ENCODE measurements around the gene PRICKLE2. TPM values are rescaled to one million over a fixed set of nuclear protein-coding genes. Genes with fewer than 3 reads are reported as not detected.

PRICKLE2 gene
- polyA plus RNA-seq, 1 experiment: 14.2 TPM

DNA sequence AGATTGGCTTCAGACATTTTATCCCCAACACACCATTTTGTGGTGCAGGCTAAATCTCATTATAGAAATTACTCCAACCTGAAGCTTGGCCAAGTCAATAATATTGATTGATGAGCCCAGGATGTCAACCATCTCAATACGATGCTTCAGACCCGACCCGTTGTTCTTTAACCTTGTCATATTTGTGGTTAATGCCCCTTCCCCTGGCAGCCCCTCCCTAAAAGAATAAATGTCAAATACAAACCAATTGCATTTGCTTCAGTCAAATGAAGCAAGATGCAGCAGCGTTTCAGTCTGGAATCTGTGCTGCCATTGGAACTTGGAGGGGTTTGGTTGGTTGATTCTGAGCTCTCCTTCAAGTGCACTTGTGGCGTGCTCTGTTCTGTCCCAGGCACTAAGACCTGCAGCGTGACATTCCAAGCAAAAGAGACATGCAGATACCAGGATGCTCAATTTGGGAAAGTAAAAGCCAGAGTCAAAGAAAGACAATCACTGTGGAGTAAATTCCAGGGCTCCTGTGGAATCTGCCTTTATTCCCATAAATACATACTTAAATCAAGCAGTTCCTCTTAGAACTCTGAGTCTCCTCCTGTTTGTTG lies 178.2 kb downstream of the PRICKLE2 start:
- ChIA-PET CTCF (no interaction called here), POLR2A (no interaction called here)
- Histone ChIP-seq H3K9me3 (ENCODE audit: control insufficient read depth, insufficient read depth, low read length) (no peaks in the 10 kb centered on the region), H3K27ac (ENCODE audit: low read depth, low read length) (no peak overlapping the region), H3K27me3 (ENCODE audit: control insufficient read depth, insufficient read depth, low read length) (no peaks in the 10 kb centered on the region), H3K4me3 (ENCODE audit: low read depth, low read length) (no peak overlapping the region)
- TF ChIP-seq, protein P1, sequence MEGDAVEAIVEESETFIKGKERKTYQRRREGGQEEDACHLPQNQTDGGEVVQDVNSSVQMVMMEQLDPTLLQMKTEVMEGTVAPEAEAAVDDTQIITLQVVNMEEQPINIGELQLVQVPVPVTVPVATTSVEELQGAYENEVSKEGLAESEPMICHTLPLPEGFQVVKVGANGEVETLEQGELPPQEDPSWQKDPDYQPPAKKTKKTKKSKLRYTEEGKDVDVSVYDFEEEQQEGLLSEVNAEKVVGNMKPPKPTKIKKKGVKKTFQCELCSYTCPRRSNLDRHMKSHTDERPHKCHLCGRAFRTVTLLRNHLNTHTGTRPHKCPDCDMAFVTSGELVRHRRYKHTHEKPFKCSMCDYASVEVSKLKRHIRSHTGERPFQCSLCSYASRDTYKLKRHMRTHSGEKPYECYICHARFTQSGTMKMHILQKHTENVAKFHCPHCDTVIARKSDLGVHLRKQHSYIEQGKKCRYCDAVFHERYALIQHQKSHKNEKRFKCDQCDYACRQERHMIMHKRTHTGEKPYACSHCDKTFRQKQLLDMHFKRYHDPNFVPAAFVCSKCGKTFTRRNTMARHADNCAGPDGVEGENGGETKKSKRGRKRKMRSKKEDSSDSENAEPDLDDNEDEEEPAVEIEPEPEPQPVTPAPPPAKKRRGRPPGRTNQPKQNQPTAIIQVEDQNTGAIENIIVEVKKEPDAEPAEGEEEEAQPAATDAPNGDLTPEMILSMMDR (IDR thresholded peaks at IDR 0.05; ENCODE audit: low read depth, low read length): no peak
- no peak for DNase-seq (ENCODE audit: low read depth, low spot score)

DNA sequence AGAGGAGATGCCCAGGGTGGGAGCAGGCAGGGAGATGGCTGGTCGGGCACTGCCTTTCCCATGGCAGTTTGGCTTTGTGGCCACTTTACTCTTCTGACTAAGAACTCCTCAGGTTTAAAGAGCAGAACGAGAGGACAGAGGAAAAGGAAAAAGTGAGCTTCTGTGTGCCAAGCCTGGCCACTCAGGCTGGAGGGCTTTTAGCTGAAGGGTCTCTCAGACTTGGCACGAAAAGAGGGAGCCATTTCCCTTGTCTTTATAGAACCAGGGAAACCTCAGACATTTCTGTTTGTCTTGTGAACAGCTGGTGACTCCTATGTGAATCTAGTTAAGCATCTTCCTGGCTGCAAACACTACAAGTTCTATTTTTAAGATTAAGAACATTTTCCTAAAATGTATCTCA lies 178.7 kb downstream of the PRICKLE2 start:
- no peak overlapping the region for H3K4me3 ChIP-seq (ENCODE audit: low read depth, low read length)
- CTCF ChIA-PET: no interaction called here
- H3K27ac ChIP-seq (ENCODE audit: low read depth, low read length): no peak overlapping the region
- no peaks in the 10 kb centered on the region for H3K9me3 ChIP-seq (ENCODE audit: control insufficient read depth, insufficient read depth, low read length)
- H3K27me3 ChIP-seq (ENCODE audit: control insufficient read depth, insufficient read depth, low read length): no peaks in the 10 kb centered on the region
- POLR2A ChIA-PET: no interaction called here
- TF ChIP-seq, protein P1 (IDR thresholded peaks at IDR 0.05; ENCODE audit: low read depth, low read length): no peak
- no peak for DNase-seq (ENCODE audit: low read depth, low spot score)

DNA sequence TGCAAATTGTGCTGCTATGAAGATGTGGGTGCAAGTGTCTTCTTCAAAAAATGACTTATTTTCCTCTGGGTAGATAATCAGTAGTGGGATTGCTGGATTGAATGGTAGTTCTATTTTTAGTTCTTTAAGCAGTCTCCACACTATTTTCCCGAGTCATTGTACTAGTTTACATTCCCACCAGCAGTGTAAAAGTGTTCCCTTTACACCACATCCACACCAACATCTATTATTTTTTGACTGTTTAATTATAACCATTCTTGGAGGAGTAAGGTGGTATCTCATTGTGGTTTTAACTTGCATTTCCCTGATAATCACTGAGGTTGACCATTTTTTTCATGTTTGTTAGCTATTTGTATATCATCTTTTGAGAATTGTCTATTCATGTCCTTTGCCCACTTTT lies 182.3 kb downstream of the PRICKLE2 start:
- Histone ChIP-seq H3K4me3 (ENCODE audit: low read depth, low read length) (no peak overlapping the region), H3K27me3 (ENCODE audit: control insufficient read depth, insufficient read depth, low read length) (no peaks in the 10 kb centered on the region), H3K27ac (ENCODE audit: low read depth, low read length) (no peak overlapping the region), H3K9me3 (ENCODE audit: control insufficient read depth, insufficient read depth, low read length) (no peaks in the 10 kb centered on the region)
- ChIA-PET POLR2A (no interaction called here), CTCF (interaction anchor here (0.8 to 1.1 kb wide), 2 partner anchors 19 to 442 kb away, joined by 3 to 5 read pairs; partner anchors contain the start of gene PSMD6)
- DNase-seq (ENCODE audit: low read depth, low spot score): no peak
- TF ChIP-seq, protein P1 (IDR thresholded peaks at IDR 0.05; ENCODE audit: low read depth, low read length): no peak

Small RNA genes lying within 50 kb of the gene (small RNA-seq; reads per million reads assigned to genes)
- not detected for gene RF00012 (ENCODE audit: insufficient read length, low read depth)

Other genes starting within 250 kb of the PRICKLE2 start
- 69.4 and 83.6 TPM in 2 replicates for gene PSMD6, start 202.0 kb downstream of the PRICKLE2 start, polyA plus RNA-seq (2011; rRNA removed)

All from AG04450 (cell line).